MV-4-11 (cell line): ENCODE measurements around the gene SYT9.
A peak's percentile ranks its signal among the peaks of the same experiment; 100 is the strongest.

Source experiments
- DNase-seq: peaks from one replicate; lab custom pipeline; 2025; lab: John Stamatoyannopoulos, UW

Gene SYT9

DNA sequence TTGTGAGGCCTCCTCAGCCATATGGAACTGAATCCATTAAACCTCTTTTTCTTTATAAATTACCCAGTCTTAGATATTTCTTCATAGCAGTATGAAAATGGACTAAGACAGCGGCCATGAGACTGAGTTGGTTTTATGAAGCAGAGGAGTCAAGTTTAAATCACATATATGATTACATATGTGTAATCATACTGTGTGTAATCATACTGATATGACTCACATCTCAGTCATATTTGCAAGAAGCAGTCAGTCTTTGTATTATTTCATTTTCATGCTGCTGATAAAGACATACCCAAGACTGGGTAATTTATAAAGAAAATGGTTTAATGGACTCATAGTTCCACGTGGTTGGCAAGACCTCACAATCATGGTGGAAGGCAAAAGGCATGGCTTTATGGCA lies 89.8 kb downstream of the SYT9 start:
- DNase-seq, result no peak

DNA sequence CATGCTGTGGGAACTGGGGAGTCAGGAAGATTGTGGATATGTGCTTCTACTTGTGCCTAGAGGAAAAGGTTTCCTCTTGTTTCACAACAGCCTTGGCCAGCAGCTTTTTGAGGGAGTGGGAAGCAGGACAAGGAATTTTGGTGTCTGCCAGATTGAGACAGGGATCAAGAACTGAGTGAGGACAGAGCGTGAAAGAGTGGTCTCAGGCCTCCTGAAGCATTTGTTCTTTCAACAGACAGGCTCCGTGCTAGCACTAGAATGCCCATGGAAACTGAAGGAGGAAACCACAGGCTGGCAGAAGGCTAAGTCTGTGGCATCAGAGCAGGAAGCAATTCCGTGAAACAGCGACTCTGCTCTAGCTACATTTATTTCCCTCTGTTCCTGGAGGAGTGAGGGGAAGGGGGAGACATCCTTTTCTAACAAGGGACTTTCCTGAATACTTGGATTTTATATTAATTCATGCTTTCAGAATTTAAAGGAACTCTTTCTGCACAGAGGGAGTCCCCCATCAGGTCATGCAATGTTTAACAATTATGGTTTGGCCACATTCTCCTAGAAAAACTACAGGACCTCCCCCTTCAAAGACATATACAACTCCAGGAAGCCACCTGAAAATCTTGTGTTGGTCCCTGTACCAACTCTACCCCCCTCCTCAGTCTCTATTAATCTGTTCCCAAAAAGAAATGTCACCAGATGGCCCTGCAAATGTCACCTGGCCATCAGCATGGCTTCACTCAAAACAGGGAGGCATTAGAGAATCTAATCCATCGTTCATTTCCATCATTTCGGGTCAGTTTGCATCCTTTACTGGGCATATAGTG lies 96.1 kb downstream of the SYT9 start:
- DNase-seq, result peak; percentile 25

DNA sequence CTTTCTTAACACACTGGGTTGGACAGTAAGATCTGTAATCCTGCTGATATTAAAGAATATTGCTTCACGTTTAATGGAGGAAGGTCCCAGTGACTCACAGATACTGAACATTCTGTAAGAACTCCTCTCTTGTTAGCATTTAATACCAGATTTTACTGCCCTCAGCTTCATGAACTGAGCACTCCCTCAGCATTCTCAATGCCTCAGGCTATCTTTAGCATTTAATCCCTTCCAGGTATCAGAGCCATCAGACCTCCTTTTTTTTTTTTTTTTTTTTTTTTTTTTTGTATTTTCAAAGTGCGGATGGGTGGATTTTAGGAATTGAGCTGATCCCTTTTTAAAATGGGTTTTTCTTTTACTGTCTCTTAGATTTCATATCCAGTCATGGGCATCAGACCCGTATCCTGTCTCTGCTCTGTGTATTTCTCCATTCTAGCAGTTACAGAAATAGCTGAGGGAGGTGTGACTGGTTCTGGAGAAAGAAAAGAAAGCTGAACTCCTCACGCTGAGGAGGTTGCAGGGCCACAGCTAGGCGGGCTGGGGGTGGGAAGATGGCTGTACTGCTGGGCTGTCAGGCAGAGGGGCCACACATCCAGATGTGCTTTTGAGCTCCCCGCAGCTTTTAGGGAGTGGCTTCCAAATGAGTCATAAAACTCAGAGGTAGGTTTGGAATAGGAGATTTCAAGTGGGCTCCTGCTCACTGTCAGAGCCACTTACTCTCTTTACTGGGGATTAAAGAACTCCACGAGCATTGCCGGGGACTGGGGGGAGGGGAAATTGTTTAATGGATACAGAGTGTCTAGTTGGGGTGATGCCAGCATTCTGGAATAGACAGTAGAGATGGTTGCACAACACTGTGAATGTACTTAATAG lies 97.0 kb downstream of the SYT9 start:
- DNase-seq, result no peak

DNA sequence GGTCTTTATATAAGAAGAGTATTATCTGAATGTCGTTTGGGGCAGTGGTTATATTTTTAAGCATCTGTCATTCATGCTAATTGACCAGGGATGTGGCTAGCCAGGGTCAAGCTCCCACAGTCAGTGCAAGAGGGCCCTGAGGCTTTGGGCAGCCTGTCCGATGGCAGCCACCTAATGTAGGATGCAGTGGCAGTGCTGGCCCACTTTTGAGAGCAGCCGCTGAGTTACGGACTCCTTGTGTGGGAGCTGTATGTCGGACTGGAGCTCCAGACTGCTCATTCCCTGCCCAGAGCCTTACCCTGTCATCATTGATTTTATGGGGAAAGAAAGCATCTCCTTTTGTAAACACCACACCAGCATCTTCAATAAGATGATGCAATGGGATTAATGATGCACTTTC lies 99.5 kb downstream of the SYT9 start:
- DNase-seq, result no peak

DNA sequence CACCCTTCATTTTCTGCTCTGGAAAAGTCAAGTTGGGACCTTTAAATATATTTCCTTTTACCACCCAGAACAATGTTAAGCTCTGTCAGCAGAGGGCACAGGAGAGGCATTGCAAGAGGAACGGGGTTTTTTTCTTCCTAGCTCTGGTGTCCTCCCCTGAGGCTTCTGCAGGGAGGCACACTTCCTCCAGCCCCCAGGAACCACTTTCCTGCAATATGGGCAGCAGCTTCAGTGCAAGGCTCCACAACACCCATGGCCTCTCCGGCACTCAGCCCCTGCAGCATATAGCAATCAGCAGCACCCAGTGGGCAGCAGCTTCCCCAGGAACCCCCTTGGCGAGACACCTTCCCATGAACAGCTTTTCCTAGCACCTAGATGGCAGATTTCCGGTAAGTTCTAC lies 101.4 kb downstream of the SYT9 start:
- DNase-seq, result peak; percentile 46

DNA sequence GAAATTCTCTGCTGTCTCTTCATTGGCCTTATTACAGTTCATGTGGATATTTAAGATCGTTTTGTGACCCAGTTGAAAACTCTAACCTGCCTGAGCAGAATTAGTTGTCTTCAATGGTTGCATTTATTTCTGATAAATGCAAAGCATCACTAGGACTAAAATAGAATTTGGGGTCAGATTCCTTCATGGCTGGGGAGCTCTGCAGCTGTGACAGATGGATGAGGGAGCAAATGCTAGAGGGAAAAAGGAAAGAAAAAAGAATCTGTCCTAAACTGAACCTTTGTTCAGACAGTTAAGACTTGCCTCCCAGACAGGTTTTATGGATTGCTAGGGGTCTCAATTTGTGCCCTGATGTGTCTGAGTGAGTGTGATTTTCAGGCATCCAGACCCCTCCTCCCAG lies 113.0 kb downstream of the SYT9 start:
- DNase-seq, result no peak

DNA sequence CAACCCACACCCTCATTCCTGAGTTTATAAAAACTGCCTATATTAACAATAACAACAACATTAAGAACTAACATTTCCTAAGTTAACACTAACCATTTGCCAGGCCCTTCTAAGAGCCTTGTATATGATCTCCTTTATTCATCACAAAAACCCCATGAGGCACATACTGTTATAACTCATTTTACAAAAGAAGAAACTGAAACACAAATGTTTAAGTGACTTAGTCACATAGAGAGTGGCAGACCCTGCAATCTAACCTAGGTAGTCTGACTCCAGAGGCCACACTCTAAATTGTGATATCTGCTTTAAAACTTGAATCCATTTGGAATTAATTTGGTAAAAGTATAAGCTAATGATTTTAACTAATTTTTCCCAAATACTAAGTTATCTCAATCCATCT lies 116.1 kb downstream of the SYT9 start:
- DNase-seq, result no peak

DNA sequence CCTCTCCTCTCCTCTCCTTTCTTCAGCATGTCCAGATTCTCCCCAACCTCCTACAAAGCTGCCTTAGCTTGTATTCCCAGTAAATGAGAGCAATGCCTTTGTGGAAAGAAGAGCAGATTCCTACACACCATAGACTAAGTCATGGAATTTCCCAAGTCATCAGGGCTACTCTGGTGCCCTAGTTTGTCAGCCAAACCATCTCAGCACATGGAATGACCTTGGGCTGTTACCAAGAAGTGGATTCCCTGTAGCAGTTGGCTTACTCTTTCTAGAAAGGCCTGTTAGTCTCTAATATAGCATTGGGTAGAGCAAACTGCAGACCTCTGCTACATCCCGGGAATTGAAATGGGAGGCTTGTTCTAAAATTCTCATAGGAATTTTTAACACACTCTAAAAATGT lies 124.7 kb downstream of the SYT9 start:
- no peak for DNase-seq

DNA sequence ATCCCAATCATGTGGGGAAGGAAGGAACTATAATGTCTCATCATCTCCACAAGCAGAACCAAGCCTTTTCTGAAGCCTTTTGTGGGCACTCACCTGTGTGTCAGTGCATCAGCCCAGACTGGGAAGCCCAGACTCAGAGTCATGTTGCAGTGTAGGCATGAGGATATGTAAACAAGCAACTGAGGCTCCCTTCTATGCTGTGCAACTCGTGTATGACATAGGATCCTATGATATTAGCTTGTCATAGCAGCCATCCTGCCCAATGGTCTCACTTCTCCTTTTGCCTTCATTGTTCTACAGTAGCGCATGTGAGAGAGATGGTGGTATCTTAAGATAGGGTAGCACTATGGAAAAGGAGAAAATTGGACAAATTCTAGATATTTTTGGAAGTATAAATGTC lies 130.2 kb downstream of the SYT9 start:
- no peak for DNase-seq

DNA sequence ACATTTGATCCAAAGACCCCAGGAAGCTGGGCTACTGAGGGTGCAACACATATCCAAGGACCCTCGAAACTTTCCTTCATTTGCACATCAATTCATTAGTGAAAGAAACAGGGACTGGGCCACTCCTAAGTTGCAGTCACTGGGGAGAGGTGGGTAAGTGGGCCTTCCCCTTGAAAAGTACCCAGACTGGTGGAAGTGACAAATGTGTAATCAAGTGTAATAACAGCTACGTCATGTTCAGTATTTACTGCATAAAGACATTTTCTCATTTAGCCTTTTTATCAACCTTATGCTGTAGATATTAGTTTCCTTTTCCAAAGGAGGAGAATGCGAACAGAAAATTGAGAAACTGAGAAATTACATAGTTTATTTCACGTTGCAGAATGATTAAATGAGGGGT lies 131.7 kb downstream of the SYT9 start:
- DNase-seq, result no peak

DNA sequence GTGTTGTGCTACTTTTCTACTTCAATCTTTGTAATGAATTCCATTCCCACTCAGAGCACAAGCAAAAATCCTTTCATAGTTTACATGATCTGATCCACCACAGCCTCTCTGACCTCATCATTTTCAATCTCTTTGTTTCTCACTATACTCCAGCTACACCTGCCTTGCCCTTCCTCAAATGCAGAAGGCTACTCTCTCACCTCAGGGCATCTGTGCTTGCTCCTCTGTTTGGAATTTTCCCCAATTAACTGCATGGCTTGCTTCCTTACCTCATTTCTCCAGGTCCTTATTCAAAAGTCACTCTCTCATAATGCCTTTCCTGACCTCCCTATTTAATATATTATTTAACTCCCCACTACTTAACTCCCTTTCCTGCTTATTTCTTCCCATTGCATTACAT lies 133.0 kb downstream of the SYT9 start:
- no peak for DNase-seq

DNA sequence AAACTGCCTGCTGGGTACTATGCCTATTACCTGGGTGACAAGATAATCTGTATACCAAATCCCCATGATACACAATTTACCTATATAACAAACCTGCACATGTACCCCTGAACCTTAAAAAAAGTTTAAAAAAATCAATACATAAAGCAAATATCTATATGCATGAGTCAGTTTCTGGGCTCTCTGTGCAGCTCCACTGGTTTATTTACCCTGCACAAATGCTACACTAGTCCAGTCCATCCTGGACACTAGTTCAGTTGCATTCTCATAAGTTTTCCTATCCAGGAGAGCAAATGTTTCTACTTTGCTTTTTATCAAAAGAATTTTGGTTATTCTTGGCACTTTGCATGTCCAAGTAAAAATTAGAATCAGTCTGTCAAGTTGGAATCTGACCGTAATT lies 133.8 kb downstream of the SYT9 start:
- no peak for DNase-seq

DNA sequence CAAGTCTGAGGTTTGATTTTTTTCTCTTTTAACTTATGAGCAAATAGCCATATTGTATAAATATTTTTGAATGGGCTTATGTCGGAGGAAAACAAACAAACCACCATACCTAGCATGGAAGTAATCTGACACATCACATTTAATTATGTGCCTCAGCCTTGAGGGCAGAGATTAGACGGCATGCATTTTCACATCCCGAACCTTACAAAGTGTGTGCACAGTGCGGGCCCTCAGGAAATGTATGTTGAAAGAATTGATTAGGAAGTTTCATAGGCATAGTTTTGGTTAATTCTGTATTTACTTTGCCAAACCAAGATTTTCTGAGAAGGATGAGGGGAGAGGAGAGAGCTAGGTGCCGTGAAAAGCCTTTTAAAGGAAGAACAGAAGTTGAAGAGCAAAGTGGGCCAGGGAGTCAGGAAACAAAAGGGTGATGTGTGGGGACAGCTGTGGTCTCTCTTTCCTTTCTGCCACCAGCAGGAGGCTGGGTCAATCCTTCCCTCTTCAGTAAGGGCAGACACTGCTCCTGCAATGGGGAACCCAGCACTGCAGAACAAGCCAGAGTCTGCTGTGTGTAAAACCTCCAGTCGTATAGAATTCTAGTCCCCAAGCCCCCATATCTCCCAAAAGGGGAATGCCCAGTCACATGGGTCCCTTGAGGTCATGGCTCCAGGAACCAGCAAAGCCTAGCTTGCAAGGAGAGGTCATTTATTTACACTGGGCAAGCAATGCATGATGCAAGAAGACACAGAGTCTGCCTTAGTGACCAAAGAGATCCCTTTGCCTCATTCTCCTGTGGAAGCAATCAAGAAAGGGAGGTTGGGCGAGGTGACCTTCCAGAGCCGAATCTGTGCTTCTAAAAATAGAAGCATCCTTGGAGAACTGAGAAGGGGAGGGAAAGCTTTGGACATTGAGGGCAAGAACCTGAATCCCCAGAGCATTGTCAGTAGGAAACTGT lies 162.5 kb downstream of the SYT9 start:
- DNase-seq, result no peak

DNA sequence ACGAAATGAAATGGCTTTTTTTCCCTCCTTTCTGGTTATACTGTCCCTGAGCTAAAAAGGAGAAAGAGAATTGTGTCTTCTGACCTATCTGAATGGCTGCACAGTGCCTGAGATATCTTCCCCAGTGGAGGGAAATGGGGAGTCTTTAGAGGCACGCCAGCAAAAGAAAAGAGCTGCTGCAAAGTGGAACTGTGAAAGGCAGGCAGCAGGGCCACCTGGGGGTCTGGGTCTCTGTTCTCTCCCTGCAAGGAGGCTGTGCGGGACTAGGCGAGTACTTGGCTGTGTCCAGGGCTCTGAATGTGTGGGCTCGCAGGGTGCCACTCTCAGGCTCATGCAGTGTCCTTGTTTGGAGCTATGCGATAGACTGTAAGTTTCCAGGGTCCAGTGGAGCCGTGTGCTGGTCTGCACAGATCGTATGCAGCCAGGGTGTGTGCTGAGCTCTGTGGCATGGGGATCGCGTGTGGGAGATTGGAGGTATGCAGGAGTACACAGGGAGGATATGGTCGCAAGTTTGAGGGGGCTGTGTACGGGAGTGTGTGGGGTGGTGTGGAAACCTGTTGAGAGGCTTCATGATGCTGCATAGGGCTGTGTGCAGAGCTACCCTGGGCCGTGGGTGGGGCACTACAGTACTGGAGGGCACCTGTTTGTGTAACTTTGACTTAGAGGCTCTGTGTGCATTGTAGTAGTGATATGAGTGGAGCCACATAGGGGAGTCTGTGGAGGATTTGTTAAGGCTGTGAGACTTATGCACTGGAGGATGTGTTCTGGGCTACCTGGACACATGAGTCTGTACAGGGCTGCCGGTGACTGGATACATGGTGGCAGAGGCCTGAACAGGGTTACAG lies 163.5 kb downstream of the SYT9 start:
- no peak for DNase-seq

DNA sequence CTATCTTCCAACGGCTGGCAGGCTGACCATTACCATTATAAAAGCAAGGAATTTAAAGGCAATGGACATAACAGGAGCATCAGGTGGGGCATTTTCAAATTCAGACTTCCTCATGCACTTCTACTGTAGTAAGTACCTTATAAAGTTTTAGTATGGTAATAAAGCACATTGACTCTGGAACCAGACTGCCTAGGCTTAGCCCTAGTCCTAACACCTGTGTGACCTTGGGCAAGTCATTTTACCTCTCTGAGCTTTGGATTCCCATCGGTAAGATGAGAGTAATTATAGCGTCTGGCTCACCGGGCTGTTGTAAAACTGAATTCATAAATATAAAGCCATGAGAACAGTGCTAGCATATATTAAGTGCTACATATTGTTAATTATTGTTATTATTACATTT lies 164.4 kb downstream of the SYT9 start:
- DNase-seq, result no peak

DNA sequence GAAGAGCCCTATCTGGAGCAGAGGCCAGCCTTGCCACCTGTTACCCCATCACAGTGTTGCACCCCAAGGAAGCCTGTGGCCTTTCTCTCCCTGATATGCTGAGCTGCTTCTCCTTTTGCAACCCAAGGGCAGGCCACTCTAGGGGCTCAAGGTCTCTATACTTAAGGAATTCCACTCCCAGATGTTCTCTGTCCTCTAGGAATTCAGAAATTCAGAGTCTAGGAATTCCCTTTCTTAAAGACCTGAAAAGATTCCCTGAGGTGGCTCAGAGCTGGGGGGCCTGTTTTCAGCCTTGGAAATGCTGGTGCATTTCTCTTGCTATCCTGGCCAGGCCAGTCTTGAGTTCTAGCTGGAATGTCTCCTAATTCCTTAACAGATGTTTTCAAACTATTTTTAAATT lies 165.6 kb downstream of the SYT9 start:
- no peak for DNase-seq

DNA sequence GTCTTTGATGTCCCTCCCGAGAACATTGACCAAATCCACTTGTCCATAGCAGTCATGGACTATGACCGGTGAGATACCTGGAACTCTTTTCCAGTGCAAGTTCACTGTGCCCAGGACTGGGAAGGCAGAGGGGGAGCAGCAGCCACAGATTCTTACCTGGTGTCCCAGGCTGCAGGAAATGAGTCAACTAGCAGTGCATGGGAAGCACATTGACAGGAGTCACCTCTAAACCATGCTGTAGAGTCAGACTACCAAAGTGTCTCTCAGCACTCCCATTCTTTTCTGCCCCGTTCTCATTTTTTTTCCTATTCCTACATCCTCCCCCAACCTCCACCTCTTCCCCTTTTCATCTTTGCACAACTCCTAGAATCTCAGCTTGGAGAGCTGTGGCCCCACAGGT lies 166.4 kb downstream of the SYT9 start:
- DNase-seq, result no peak

DNA sequence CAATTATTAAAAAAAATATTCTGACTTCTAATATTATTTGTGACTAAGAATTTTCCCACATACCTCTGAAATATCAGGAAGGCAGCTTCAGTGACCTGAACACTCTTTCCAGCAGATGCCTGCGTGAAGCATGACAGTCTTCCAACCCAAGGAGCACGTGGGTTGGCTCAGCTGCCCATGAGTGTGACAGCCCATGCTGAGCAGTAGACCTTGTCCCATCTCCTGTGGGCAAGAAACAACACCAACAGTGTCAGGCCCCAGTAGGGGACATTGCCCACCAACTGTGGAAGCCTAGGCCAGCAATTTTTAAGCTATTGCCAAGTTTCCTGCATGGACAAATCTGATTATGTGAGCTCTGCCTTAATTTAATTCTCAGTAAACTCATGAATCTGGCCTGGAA lies 167.2 kb downstream of the SYT9 start:
- DNase-seq, result no peak

DNA sequence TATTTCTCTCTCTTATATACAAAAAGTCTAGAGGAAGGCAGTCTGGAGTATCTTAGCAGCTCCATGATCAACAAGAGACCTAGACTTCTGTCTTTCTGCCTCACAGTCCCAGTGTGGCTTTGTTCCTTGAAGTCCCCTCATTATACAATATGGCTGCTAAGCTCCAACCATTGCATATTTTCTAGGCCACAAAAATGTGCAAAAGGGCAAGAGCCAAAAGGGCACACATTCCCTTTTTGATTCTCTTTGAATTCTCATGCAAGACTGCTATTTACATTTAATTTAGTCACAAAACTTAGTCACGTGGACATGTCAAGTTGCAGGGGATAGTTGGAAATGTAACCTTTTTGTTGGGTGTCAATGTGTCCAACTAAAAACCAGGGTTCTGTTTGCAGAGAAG lies 169.4 kb downstream of the SYT9 start:
- no peak for DNase-seq

DNA sequence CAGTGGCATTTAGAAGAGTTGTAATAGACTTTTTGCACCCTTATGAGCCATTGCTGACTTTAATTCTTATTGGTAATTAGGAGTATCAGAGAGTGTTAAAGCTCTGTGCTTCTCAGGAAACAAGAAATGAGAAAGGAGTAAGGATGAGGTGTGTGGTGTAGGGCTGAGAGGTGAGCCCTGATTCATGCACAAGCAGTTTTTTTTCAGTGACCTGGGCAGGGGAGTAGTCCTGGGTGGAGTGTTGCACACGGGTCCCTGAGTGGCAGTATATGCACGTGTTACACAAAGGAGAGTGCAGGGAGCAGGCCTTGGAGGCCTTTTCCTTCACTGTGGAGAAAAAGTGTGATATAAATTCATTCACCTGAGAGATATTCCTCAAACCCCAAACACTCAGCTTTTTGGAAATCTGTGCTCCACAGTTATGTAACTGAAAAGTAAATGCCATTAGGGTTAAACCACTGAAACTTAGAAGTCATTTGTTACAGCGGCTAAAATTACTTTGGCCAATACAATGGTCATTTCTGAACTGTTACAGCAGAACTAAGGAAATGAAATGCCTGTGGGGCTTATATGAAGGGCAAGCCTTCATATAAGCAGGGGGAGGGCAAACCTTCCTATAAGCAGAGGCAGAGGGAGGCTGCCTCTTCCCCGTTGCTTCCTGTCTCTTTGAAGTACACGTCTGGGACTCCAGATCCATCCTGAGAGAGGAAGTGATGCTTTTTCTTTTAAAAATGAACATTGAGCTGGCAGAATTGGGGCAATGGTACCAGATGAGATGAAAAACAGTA lies 171.0 kb downstream of the SYT9 start:
- DNase-seq, result no peak

DNA sequence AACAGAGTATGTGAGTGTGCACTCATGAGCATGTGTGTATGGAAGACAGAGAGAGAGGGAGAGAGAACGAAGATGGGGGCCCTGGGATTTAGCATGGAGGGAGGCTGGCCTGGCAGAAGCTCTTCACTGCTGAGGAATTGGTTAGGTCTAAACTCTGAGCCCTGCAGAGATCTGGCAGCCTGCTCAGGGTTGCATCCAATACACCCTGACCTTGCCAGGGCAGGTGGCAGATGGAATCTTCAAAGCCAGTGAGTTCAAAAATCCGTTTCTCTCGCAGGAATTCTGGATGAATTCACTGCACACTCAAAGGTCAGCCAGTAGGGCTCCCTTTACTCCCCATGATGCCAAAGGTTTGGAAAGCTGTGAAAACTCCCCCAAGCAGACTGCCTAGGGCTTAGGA lies 172.2 kb downstream of the SYT9 start:
- DNase-seq, result no peak
